ENCODE data around the gene ARF3.

Gene ARF3

DNA sequence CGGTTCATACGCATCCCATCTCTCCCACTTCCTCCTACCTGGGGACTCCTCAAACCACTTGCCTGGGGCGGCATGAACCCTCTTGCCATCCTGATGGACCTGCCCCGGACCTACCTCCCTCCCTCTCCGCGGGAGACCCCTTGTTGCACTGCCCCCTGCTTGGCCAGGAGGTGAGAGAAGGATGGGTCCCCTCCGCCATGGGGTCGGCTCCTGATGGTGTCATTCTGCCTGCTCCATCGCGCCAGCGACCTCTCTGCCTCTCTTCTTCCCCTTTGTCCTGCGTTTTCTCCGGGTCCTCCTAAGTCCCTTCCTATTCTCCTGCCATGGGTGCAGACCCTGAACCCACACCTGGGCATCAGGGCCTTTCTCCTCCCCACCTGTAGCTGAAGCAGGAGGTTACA, 24.5 kb upstream of the ARF3 start:
- DNase-seq (ENCODE audit: low read depth in 2 of 2), result no peak

DNA sequence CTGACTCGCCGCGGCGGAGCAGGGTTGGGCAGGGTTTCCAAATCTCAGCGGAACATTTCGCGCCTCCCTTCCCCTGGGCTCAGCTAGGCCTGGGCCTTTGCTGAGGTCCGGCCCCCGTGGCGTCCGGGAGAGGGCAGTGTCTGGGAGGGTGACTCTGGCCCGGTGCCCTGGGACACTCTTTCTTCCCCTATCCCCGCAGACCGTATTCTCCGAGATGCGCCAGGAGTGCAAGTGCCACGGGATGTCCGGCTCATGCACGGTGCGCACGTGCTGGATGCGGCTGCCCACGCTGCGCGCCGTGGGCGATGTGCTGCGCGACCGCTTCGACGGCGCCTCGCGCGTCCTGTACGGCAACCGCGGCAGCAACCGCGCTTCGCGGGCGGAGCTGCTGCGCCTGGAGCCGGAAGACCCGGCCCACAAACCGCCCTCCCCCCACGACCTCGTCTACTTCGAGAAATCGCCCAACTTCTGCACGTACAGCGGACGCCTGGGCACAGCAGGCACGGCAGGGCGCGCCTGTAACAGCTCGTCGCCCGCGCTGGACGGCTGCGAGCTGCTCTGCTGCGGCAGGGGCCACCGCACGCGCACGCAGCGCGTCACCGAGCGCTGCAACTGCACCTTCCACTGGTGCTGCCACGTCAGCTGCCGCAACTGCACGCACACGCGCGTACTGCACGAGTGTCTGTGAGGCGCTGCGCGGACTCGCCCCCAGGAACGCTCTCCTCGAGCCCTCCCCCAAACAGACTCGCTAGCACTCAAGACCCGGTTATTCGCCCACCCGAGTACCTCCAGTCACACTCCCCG, 23.9 kb upstream of the ARF3 start:
- peak in 1 of 2 donors; percentile 5 for DNase-seq (ENCODE audit: low read depth in 2 of 2)

DNA sequence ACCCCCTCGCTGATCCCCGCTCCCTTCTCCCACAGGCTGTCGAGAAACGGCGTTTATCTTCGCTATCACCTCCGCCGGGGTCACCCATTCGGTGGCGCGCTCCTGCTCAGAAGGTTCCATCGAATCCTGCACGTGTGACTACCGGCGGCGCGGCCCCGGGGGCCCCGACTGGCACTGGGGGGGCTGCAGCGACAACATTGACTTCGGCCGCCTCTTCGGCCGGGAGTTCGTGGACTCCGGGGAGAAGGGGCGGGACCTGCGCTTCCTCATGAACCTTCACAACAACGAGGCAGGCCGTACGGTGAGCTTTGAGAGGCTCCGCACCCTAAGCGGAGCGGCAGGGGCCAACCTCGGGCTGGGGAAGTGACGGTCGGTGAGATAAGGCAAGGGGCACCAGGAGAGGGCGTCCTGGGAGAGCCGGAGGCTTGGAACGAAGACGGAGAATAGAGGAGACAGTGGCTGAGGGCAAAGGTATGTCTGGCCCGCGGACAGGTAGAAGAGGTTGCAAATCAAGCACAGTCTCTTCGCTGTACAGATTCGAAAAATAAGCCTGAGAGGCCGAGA, 23.2 kb upstream of the ARF3 start:
- DNase-seq (ENCODE audit: low read depth in 2 of 2), result peak in 1 of 2 donors; percentile 27

DNA sequence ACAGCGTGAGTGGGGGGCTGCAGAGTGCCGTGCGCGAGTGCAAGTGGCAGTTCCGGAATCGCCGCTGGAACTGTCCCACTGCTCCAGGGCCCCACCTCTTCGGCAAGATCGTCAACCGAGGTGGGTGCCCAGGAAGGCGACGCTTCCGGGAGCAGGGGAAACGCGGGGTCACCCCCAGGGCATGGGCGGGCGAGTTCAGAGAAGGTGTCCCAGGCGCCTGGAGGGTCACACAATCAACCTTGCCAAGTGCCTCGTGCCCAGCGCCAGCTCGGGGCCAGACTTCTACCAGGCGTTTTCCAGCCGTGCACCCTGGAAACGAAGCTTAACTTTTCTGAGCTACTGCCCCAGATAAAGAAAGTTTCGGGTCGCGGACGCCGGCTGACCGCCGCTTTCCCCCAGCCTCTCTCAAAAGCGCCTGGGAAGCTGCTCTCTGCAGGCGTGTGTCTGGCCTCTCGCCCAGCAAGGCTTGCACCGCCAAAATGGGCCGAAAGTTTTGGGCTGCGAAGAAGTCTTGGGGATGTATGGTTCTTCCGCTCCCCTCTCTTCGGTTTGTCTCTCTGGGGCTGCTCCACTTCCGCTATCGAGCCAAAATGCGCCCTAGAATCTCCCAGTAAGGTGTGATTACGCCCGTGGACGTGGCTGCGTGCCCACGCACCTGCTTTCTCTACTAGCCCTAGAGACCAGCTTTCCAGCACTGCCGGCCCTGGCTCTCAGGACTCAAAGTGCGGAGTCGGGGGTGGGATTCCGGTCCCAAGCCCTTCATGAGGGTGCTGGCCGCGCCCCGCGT, 22.5 kb upstream of the ARF3 start:
- peak in 1 of 2 donors; percentile 8 for DNase-seq (ENCODE audit: low read depth in 2 of 2)

DNA sequence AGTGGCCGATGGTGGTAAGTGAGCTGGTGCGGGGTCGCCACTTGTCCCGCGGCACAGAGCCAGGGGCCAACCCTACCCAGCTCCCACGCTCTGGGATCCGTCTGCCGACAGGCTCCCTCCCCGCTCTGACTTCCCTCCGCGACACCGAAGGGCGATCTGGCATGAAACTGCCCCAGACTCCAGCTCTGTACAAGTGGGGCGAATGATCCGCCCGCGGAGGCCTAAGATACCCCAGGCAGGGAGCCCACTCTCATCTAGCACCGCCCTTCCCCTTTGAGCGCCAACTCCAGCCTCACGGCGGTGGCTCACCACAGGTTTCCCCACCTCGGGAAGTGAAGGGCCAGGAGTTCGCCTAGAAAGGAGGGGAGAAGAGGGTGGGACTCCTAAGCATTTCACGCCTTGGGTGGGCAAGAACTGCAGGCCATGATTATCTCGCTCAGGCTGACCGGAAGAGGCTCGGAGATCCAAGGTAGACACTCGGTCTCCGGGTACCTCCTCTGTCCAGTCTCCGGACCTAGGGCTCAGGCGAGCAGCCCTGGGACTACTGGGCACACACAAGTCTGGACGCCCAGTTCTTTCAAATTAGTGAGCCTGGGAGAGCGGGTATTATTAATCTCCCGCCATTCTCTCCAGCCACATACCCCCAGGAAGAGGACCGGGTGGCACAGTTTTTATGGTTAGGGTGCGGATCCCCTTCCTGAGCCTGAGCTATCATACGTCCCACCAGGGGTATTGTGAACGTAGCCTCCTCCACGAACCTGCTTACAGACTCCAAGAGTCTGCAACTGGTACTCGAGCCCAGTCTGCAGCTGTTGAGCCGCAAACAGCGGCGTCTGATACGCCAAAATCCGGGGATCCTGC, 21.7 kb upstream of the ARF3 start:
- DNase-seq (ENCODE audit: low read depth in 2 of 2), result peak in 1 of 2 donors; percentile 8

DNA sequence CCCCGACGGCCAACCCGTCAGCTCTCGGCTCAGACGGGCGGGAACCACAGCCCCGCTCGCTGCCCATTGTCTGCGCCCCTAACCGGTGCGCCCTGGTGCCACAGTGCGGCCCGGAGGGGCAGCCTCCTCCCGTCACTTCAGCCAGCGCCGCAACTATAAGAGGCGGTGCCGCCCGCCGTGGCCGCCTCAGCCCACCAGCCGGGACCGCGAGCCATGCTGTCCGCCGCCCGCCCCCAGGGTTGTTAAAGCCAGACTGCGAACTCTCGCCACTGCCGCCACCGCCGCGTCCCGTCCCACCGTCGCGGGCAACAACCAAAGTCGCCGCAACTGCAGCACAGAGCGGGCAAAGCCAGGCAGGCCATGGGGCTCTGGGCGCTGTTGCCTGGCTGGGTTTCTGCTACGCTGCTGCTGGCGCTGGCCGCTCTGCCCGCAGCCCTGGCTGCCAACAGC, 21.0 kb upstream of the ARF3 start, which contains the start of gene WNT1:
WNT1 (plus strand) TSS at position 32 of the 450 bp plus-strand sequence; CDS start at position 361, 329 bp downstream.
- no peak for DNase-seq (ENCODE audit: low read depth in 2 of 2)

DNA sequence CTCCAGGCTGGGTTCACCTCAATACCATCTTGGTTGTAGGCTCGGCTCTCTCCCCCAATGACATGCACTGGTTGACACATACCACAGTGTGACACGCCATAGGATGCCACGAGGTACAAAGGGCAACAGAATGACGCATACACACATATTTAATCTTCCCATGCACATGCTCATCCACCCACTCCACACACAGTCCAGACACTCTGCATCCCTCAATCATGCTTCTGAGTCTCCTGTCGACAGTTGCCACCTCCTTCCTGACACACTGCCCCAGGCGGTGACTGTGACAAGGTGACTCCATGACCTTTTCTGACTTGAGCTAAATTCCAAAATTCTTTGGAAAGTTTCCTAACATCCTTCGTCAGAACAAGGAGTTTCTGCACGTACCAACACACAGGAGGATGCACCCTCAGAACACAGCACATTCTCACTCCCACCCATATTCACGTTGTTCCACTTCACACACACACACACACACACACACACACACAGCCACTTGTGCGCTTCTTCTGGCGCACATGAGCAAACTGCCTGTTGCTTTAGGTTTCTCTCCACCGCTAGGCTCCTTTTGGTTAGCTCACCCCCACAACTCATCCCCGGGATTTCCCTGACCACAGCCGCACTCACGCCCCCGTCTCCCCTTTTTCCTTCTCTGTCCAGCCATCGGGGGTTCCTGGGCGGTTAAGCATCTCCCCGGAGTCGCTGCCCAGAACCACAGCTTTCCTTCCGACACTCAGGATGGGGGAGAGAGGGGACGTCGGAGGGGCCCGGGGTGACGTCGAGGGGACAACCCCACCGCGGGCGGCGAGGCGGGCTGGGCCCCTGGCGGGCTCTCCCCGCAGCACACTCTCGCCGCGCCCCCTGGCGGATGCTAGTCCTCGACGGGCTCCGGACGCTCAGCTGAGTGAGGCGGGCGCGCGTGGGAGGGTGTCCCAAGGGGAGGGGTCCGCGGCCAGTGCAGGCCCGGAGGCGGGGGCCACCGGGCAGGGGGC, 20.3 kb upstream of the ARF3 start:
- DNase-seq (ENCODE audit: low read depth in 2 of 2), result peak; percentile 83 to 85

DNA sequence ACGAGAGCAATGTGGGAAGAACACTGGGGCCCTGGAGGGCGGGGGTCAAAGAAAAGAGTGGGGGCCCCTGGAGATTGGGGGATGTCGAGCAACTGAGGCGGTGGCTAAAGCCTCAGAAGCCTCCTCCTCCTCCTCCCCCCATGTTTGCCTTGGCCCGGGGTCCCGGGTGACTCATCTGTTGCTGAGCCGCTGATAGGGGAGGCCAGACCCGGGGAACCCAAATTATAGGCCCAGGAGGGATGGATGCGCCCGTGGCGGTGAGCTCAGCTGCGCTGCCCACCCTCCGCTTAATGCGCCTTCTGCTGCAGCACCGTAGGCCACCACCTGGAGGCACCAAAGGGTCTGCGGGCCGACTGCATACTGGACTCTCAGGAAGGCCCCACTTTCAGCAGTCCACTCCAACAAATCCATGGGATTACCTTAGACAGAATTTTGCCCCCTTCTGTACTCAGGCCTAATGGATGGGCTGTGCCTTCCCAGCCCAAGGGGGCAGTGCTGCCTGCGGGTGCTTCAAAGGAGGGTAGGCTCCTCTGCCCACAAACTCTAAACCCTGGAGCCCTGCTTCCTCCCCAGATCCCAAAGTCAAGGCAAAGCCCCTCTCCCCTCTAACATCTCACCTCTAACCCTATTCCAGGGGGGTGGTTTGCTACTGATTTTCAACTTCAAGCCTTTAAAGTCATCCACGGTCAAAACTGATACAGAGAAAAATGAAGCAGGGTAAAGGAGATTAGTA, 16.8 kb upstream of the ARF3 start:
- DNase-seq (ENCODE audit: low read depth in 2 of 2), result peak in 1 of 2 donors; percentile 28

DNA sequence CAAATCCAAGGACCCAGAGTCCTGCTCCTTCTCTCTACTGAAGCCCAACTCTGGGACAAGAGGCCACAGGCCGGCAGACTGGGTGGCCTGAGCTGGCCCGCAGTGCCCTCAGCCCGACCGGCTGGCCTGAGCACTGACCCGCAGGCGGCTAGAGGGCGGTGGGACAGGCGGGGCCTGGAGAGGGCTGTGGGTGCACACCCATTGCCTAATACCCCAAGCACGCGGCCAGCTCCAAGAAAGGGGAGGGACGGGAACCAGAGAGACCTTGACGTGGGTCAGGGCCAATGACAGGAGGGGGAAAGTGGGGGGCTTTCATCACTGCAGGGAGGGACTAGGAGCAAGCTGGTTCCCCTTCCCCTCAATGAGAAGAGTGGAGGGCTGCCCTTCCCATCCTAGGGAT, 16.2 kb upstream of the ARF3 start:
- DNase-seq (ENCODE audit: low read depth in 2 of 2), result no peak

DNA sequence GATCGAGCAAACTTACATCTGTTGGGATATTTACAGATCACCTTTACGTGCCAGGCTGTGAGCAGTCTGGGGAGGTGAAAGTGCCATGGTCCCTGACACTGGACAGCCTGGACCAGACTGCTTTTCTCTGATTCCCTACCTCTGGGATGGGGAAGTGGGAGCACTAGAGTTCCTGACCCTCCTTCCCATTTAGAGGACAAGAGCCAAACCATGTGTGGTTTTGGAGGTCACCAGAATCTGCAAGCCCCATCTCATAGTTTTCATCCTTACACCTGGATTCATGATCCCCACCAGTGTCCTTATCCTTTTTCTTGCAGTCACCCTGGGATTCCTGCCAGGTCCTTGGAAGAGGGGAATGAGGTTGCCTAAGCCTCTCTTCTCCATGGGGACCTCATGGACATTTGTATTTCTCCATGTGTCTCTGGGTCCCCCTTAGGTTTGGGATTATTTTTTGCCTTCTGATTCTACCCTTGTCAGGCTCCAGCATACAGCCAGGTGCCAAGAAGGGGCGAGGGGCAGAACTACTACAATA, 15.7 kb upstream of the ARF3 start:
- no peak for DNase-seq (ENCODE audit: low read depth in 2 of 2)

DNA sequence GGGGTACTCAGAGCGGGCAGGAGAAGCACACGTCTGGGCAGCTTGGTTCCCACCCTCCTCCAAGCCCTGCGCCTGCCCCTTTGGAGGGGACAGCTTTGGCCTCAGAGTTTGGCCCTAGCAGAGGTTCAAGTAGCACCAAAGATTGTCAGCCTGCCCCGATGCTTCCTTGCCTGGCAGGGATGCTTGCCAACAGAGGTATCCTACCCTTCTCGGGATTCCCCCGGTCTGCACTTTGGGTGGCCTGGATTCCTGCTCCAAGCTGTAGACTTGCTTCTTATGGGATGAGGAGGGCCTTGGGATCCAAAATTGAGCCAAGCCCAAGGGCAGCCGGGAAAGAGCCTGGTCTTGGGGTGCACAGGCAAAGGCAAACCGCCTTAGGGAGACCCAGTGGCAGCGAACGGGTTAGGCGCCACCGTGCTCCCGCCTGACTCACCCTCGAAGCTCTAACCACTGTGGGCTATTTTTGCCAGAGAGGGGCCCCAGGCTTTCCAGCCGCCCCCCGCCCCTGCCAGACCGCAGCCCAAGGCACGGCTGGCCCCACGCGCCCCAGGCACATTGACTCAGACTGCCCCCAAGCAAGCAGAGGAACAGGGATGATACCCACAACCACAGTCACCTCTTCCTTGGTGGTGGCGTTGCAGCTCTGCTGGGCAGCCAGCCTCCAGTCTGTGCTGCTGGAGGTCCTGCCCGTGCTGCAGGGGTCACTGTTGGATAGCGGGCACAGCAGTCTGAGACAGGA, 15.1 kb upstream of the ARF3 start:
- DNase-seq (ENCODE audit: low read depth in 2 of 2), result peak in 1 of 2 donors; percentile 44

DNA sequence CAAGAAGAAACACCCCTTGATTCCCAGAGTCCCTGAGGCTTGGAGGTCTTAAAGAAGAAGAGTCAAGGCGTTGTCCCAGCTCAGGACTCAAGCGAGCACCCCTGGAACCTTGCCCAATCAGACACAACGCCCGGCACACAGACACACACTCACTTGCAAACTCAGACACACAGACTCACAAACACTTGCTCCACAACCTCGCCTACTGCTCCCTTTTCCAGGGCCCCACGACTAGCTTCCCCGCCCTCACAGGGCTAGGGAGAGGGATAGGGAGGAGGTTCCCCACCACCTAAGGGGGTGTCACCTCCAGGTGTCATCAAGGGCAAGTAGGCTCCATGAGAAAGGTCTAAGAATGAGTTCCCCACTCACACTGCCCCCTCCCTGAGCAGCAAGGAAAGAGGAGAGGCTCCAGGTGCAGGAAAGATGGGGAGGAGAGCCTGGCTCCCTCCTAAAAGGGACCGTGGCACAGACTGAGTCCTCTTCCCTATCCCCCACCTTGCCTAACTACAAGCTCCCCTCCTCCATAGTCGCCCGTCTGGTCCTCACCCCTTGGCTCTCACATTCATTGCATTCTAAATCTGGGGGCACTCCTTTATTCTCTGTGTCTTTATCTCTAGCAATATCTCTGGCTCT, 13.5 kb upstream of the ARF3 start:
- DNase-seq (ENCODE audit: low read depth in 2 of 2), result no peak

DNA sequence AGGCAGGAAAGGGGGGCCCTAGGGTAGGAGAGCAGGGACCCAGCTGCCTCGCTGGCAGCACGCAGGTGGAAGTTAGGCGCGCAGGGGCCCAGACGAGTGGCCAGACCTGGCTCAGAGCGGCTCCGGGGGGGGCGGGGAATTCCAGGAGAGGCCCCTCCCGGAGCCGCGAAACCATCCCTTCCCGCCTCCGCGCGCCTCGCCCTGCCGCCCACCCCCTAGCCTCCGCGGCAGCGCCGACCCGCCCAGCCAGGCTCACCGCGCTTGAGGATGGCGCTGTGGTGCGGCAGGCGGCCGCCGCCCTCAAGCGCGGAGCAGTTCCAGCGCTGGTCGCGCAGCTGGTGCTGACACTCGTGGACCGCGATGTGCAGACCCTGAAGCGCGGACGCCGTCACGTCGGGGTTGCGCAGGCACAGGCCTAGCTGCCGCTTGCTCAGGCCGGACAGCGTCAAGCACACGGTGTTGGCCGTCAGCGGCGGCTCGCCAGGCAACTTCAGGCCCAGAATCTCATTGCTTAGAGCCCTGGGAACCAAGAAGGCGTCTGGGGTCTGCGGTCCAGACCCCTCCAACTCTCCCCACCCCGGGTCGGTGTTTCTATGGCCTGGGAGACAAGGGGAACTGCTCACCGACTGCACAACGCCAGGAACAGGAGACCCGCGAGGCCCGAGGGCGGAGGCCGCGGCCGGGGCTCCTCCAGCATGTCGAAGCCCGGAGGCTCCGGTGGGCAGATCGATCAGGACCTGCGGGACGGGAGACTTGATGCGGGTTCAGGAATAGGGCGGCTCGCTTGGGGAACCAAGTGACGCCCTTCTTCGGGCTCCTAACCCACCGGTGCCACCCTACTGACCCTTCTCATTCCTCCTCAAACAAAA, 12.8 kb upstream of the ARF3 start:
- DNase-seq (ENCODE audit: low read depth in 2 of 2), result peak in 1 of 2 donors; percentile 17

DNA sequence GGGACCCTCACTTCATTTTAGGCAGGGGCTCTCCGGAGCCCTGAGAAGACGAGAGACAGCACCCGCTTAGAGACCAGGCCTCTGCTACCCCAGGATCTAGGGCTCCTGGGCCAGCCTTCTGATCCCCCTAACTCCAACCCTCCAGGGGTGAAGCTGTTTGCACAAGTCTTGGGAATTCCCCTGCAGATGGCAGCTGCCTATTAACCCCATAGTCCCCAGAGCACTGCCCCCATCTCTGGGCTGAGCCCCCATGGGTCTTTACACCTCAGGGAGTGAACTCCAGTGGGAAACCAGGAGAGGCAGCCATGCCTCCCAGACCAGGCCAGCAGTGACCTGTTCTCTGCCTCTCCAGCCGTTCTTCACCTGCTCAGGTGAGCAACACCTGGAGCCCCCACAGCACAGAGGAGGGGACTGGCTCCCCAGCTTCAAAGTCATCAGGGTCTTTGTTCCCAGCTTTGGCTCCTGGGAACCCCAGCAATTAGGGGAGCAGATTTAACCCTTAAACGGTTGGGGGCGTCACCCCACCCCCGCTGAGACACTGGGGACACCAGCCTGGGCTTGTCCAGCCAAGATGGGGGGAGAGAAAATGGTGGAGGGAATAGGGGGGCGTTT, 12.0 kb upstream of the ARF3 start:
- no peak for DNase-seq (ENCODE audit: low read depth in 2 of 2)

DNA sequence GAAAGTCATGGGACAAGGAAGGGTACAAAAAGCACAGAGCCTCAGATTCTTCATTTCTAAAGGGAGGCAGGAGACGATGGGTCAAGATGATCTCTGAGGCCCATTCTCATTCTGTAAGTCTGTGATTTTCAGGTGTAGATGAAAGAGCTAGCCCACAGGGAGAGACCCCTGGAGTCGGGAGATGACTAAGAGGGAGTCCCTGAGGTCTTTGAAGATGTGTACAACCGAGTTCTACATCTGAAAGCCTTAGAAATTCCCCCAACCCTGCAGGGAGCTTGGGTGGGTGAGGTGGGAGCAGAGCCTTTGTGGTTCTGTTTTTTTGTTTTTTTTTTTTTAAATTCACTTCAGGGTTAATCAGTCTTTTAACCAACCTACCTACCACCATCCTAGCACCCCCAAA, 11.2 kb upstream of the ARF3 start:
- DNase-seq (ENCODE audit: low read depth in 2 of 2), result no peak

DNA sequence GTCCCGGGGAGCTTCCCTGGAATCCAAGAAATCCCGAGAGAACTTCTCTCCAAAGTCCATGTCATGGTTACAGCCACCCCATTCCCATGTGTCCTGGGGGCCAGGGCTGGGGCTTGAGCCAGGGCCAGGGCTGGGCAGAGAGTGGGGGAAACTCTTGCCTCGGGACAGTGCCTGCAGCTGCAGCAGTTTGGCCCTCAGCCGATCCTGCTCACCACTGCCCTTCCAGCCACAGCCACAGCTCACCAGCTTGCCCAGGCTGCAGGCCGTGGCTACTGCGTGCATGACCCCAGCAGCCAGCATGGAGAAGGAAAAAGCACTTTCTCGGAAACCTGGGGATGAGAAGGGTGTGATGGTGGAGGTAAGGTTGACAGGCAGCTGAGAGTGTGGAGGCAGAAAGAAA, 10.7 kb upstream of the ARF3 start:
- DNase-seq (ENCODE audit: low read depth in 2 of 2), result no peak
